A673 (cell line): ENCODE results near the gene OR8B12. TPM values are rescaled to one million over a fixed set of nuclear protein-coding genes. Genes with fewer than 3 reads are reported as not detected.

Experiments
- BruUV-seq: library from RNA; stranded (reverse); fragments of 400-500 nt; replicated peaks from 2 replicates; lab custom pipeline; 2021; lab: Mats Ljungman, UMichigan
- CTCF ChIA-PET: fragments of 300-600 bp; sonication (Branson Sonifier 250); formaldehyde crosslinking; loops from one replicate; lab custom pipeline; 2022; ENCODE audit warnings: antibody characterized with exemption; lab: Charles Lee
- POLR2A ChIA-PET: fragments of 300-600 bp; sonication (Branson Sonifier 250); formaldehyde crosslinking; loops from one replicate; lab custom pipeline; 2022; ENCODE audit warnings: antibody characterized with exemption; ENCODE audit not compliant: low non-redundant PET; lab: Charles Lee
- DNase-seq: peaks from one replicate; pipeline ENCODE4 v3.0.0-alpha.2; 2015; ENCODE audit warnings: low spot score
- H3K27ac ChIP-seq: fragments of 200-600 bp; sonication (generic); 2 replicates; pipeline ENCODE4 v1.5.1; 2016; ENCODE audit warnings: mixed run types, low read depth, mild to moderate bottlenecking, mixed read lengths, antibody characterized with exemption, low read length; ENCODE audit not compliant: poor library complexity, severe bottlenecking
- H3K27me3 ChIP-seq: fragments of 200-600 bp; sonication (generic); replicated peaks from 2 replicates; pipeline ENCODE4 v1.6.1; 2017; ENCODE audit warnings: mixed run types, low read depth, mild to moderate bottlenecking, mixed read lengths, antibody characterized with exemption, low read length; ENCODE audit not compliant: insufficient read depth, poor library complexity
- H3K36me3 ChIP-seq: fragments of 200-600 bp; sonication (generic); 2 replicates; pipeline ENCODE4 v1.6.1; 2016; ENCODE audit warnings: mixed run types, mild to moderate bottlenecking, mixed read lengths, antibody characterized with exemption, low read length; ENCODE audit not compliant: insufficient read depth, poor library complexity, severe bottlenecking
- H3K4me1 ChIP-seq: fragments of 200-600 bp; sonication (generic); 2 replicates; pipeline ENCODE4 v1.6.1; 2017; ENCODE audit warnings: mixed run types, mild to moderate bottlenecking, mixed read lengths, antibody characterized with exemption, low read length; ENCODE audit not compliant: insufficient read depth, poor library complexity, severe bottlenecking
- H3K4me3 ChIP-seq: fragments of 200-600 bp; sonication (generic); 2 replicates; pipeline ENCODE4 v1.5.1; 2016; ENCODE audit warnings: low read depth, mixed run types, mild to moderate bottlenecking, mixed read lengths, low read length; ENCODE audit not compliant: poor library complexity, severe bottlenecking
- H3K9me3 ChIP-seq: fragments of 200-600 bp; sonication (generic); 2 replicates; pipeline ENCODE4 v1.6.1; 2016; ENCODE audit warnings: mixed run types, low read depth, mild to moderate bottlenecking, mixed read lengths, antibody characterized with exemption, low read length; ENCODE audit not compliant: poor library complexity, severe bottlenecking
- CTCF ChIP-seq: fragments of 300-800, 200-600 bp; sonication (generic); conservative IDR thresholded peaks from 2 replicates; pipeline ENCODE4 v1.5.1; 2017; ENCODE audit warnings: low read depth, mild to moderate bottlenecking, antibody characterized with exemption, low read length, moderate library complexity, mixed read lengths
- EZH2 ChIP-seq: fragments of 200-600 bp; sonication (generic); IDR thresholded peaks from 2 replicates; pipeline ENCODE4 v1.6.1; 2017; ENCODE audit warnings: borderline replicate concordance, low read depth, mild to moderate bottlenecking, mixed read lengths, antibody characterized with exemption, low read length; ENCODE audit not compliant: poor library complexity, severe bottlenecking
- intact Hi-C: fragments of 100-400 bp; cut with micrococcal nuclease; formaldehyde crosslinking; loops from one replicate; pipeline ENCODE4 v1.10.0; 2022; ENCODE audit not compliant: unreplicated experiment
- total RNA-seq: library from RNA; stranded (reverse); gene quantifications from 2 replicates; pipeline ENCODE4 v1.2.3, GENCODE V29; 2021

Gene OR8B12
- total RNA-seq, 1 experiment from 2014 or later: not detected

DNA sequence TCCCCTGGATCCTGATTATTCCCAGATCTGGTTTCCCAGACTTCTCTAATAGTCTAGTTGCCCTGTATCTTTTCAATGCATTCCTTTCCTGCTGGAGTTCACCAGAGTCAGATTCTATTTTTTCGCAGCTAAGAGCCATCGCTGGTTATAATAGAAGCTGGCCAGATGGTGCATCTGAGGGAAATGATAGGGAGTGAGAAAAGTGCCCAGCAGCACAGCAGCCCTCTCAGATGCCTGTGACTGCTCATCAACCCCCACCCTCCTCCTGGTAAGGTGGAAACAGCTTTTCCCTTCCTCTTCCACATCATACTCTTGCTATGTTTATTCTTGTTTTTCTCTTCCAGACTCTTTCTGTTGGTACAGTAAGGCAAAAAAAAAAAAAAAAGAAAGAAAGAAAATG, 39.1 kb upstream of the OR8B12 start:
- CTCF ChIA-PET: interaction anchor here (0.6 kb wide), 1 partner anchor 166 kb away, joined by 5 read pairs; no protein-coding TSS in a partner anchor
- Histone ChIP-seq H3K4me1 (no peaks in the 10 kb centered on the region), H3K27me3 (no peaks in the 10 kb centered on the region), H3K27ac (no peak overlapping the region), H3K36me3 (no peaks in the 10 kb centered on the region), H3K9me3 (no peaks in the 10 kb centered on the region), H3K4me3 (no peak overlapping the region)
- no peak for DNase-seq
- intact Hi-C loops: no loop called here
- POLR2A ChIA-PET: no interaction called here
- TF ChIP-seq CTCF (no peak), EZH2 (no peak)
- BruUV-seq: no TSS peak

- POLR2A ChIA-PET: no interaction called here
- CTCF ChIA-PET: no interaction called here
- no peak for TF ChIP-seq CTCF
- no peak for TF ChIP-seq EZH2
- Histone ChIP-seq H3K4me3 (no peak overlapping the region), H3K27ac (no peak overlapping the region), H3K4me1 (no peaks in the 10 kb centered on the region), H3K9me3 (no peaks in the 10 kb centered on the region), H3K36me3 (no peaks in the 10 kb centered on the region), H3K27me3 (no peaks in the 10 kb centered on the region)
- peak; percentile 21 for DNase-seq
- intact Hi-C loops: no loop called here
- no TSS peak for BruUV-seq
These were observed 38.4 kb upstream of the OR8B12 start for GRCh38 chr11:124581817-124582216.

DNA sequence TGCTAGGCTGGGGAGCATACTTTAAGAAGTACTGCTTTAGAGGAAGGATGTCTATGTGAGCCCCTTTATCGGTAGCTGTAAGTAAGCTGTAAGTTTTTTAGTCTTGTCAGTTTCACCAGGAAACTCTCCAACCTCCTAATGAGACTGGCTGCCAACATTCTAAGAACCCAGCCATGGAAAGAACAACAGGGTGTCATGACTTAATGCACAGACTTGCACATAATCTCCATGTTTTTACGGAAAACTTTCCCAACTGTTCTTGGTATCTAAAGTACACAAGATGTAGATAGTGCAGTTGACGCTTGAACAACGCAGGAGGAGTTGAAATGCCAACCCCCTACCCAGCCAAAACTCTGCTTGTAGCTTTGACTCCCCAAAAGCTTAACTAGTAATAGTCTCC, 35.3 kb upstream of the OR8B12 start:
- H3K4me1 ChIP-seq: no peaks in the 10 kb centered on the region
- H3K4me3 ChIP-seq: no peak overlapping the region
- no peak for DNase-seq
- no peaks in the 10 kb centered on the region for H3K9me3 ChIP-seq
- ChIA-PET CTCF (no interaction called here), POLR2A (no interaction called here)
- no peaks in the 10 kb centered on the region for H3K36me3 ChIP-seq
- no peak for TF ChIP-seq CTCF
- TF ChIP-seq EZH2: no peak
- intact Hi-C loops: no loop called here
- H3K27me3 ChIP-seq: no peaks in the 10 kb centered on the region
- no peak overlapping the region for H3K27ac ChIP-seq
- no TSS peak for BruUV-seq
